Measurements from ENCODE around the gene CCDC102A.

CCDC102A gene

GRCh38 chr16:57541754-57542435, 5.5 kb upstream of the CCDC102A start:
- Histone ChIP-seq H3K27ac (ENCODE audit: low read depth, low read length) (no peak overlapping the region), H3K79me2 (ENCODE audit: control insufficient read depth, insufficient read depth, low read length) (no peaks in the 10 kb centered on the region), H3K4ac (ENCODE audit: low read depth, low read length) (no peak overlapping the region), H3K4me3 (ENCODE audit: low read length) (no peak overlapping the region), H4K5ac (ENCODE audit: low read length) (no peak overlapping the region), H2AK5ac (ENCODE audit: low read length) (no peak overlapping the region), H3K4me1 (ENCODE audit: control insufficient read depth, low read depth, low read length) (no peaks in the 10 kb centered on the region), H3K23ac (ENCODE audit: low read length) (no peak overlapping the region), H3K56ac (ENCODE audit: low read length) (no peak overlapping the region), H2BK5ac (ENCODE audit: low read length) (no peak overlapping the region), H4K8ac (ENCODE audit: low read depth, low read length) (no peak overlapping the region), H3K27me3 (ENCODE audit: insufficient read depth, low read length, poor library complexity) (no peaks in the 10 kb centered on the region), H3K79me1 (ENCODE audit: low read length) (no peaks in the 10 kb centered on the region), H3K9ac (ENCODE audit: low read length) (no peak overlapping the region), H2BK120ac (ENCODE audit: low read depth, low read length) (no peak overlapping the region), H3K36me3 (ENCODE audit: control insufficient read depth, insufficient read depth, low read length) (no peaks in the 10 kb centered on the region), H3K18ac (ENCODE audit: low read length) (no peak overlapping the region), H2BK15ac (replicated peaks; ENCODE audit: low read depth) (no peak overlapping the region), H3K4me2 (ENCODE audit: low read length) (no peak overlapping the region)
- no CpG with 5 or more reads among the region's 4 CpGs for WGBS (ENCODE audit: extremely low coverage, insufficient coverage, low lambda C conversion rate)
- no peak for DNase-seq

GRCh38 chr16:57540906-57541753, 4.8 kb upstream of the CCDC102A start:
- Histone ChIP-seq H3K79me1 (ENCODE audit: low read length) (no peaks in the 10 kb centered on the region), H4K8ac (ENCODE audit: low read depth, low read length) (no peak overlapping the region), H3K4me1 (ENCODE audit: control insufficient read depth, low read depth, low read length) (no peaks in the 10 kb centered on the region), H4K5ac (ENCODE audit: low read length) (no peak overlapping the region), H3K4ac (ENCODE audit: low read depth, low read length) (no peak overlapping the region), H3K56ac (ENCODE audit: low read length) (peak overlapping the region; percentile 25), H3K27ac (ENCODE audit: low read depth, low read length) (no peak overlapping the region), H3K9ac (ENCODE audit: low read length) (no peak overlapping the region), H2BK120ac (ENCODE audit: low read depth, low read length) (no peak overlapping the region), H3K18ac (ENCODE audit: low read length) (no peak overlapping the region), H2AK5ac (ENCODE audit: low read length) (no peak overlapping the region), H2BK5ac (ENCODE audit: low read length) (no peak overlapping the region), H3K79me2 (ENCODE audit: control insufficient read depth, insufficient read depth, low read length) (no peaks in the 10 kb centered on the region), H3K27me3 (ENCODE audit: insufficient read depth, low read length, poor library complexity) (no peaks in the 10 kb centered on the region), H3K36me3 (ENCODE audit: control insufficient read depth, insufficient read depth, low read length) (no peaks in the 10 kb centered on the region), H3K23ac (ENCODE audit: low read length) (no peak overlapping the region), H3K4me2 (ENCODE audit: low read length) (no peak overlapping the region), H3K4me3 (ENCODE audit: low read length) (no peak overlapping the region), H2BK15ac (replicated peaks; ENCODE audit: low read depth) (no peak overlapping the region)
- no peak for DNase-seq
- no CpG with 5 or more reads among the region's 12 CpGs for WGBS (ENCODE audit: extremely low coverage, insufficient coverage, low lambda C conversion rate)

GRCh38 chr16:57540387-57540786, 4.0 kb upstream of the CCDC102A start:
- no peak for DNase-seq
- no peak overlapping the region for H3K9ac ChIP-seq (ENCODE audit: low read length)
- no peak overlapping the region for H2BK15ac ChIP-seq (replicated peaks; ENCODE audit: low read depth)

GRCh38 chr16:57539072-57539796, 2.9 kb upstream of the CCDC102A start:
- no peaks in the 10 kb centered on the region for H3K79me2 ChIP-seq (ENCODE audit: control insufficient read depth, insufficient read depth, low read length)
- no peak overlapping the region for H3K4me2 ChIP-seq (ENCODE audit: low read length)
- no peaks in the 10 kb centered on the region for H3K36me3 ChIP-seq (ENCODE audit: control insufficient read depth, insufficient read depth, low read length)
- H3K27ac ChIP-seq (ENCODE audit: low read depth, low read length) = no peak overlapping the region
- H3K4ac ChIP-seq (ENCODE audit: low read depth, low read length) = no peak overlapping the region
- H3K23ac ChIP-seq (ENCODE audit: low read length) = no peak overlapping the region
- no peak overlapping the region for H3K4me3 ChIP-seq (ENCODE audit: low read length)
- H2BK5ac ChIP-seq (ENCODE audit: low read length) = no peak overlapping the region
- H3K27me3 ChIP-seq (ENCODE audit: insufficient read depth, low read length, poor library complexity) = no peaks in the 10 kb centered on the region
- no peaks in the 10 kb centered on the region for H3K79me1 ChIP-seq (ENCODE audit: low read length)
- H2AK5ac ChIP-seq (ENCODE audit: low read length) = no peak overlapping the region
- no CpG with 5 or more reads among the region's 10 CpGs for WGBS (ENCODE audit: extremely low coverage, insufficient coverage, low lambda C conversion rate)
- no peak overlapping the region for H3K56ac ChIP-seq (ENCODE audit: low read length)
- no peak overlapping the region for H2BK120ac ChIP-seq (ENCODE audit: low read depth, low read length)
- H4K5ac ChIP-seq (ENCODE audit: low read length) = no peak overlapping the region
- no peak overlapping the region for H4K8ac ChIP-seq (ENCODE audit: low read depth, low read length)
- no peak overlapping the region for H2BK15ac ChIP-seq (replicated peaks; ENCODE audit: low read depth)
- H3K18ac ChIP-seq (ENCODE audit: low read length) = no peak overlapping the region
- no peak overlapping the region for H3K9ac ChIP-seq (ENCODE audit: low read length)
- H3K4me1 ChIP-seq (ENCODE audit: control insufficient read depth, low read depth, low read length) = no peaks in the 10 kb centered on the region
- no peak for DNase-seq

More at GRCh38 chr16:57540387-57540786, 4.0 kb upstream of the CCDC102A start:
- Histone ChIP-seq H3K36me3 (ENCODE audit: control insufficient read depth, insufficient read depth, low read length) (no peaks in the 10 kb centered on the region), H2BK5ac (ENCODE audit: low read length) (no peak overlapping the region), H3K4me2 (ENCODE audit: low read length) (no peak overlapping the region), H3K27me3 (ENCODE audit: insufficient read depth, low read length, poor library complexity) (no peaks in the 10 kb centered on the region), H3K4ac (ENCODE audit: low read depth, low read length) (no peak overlapping the region), H3K4me3 (ENCODE audit: low read length) (no peak overlapping the region), H3K23ac (ENCODE audit: low read length) (no peak overlapping the region), H2AK5ac (ENCODE audit: low read length) (no peak overlapping the region), H3K79me2 (ENCODE audit: control insufficient read depth, insufficient read depth, low read length) (no peaks in the 10 kb centered on the region), H3K18ac (ENCODE audit: low read length) (no peak overlapping the region), H3K79me1 (ENCODE audit: low read length) (no peaks in the 10 kb centered on the region), H2BK120ac (ENCODE audit: low read depth, low read length) (no peak overlapping the region), H3K27ac (ENCODE audit: low read depth, low read length) (no peak overlapping the region), H3K4me1 (ENCODE audit: control insufficient read depth, low read depth, low read length) (no peaks in the 10 kb centered on the region), H4K5ac (ENCODE audit: low read length) (no peak overlapping the region), H3K56ac (ENCODE audit: low read length) (no peak overlapping the region), H4K8ac (ENCODE audit: low read depth, low read length) (no peak overlapping the region)
- no CpG with 5 or more reads among the region's 2 CpGs for WGBS (ENCODE audit: extremely low coverage, insufficient coverage, low lambda C conversion rate)

- Histone ChIP-seq H3K18ac (ENCODE audit: low read length) (no peak overlapping the region), H3K23ac (ENCODE audit: low read length) (no peak overlapping the region), H4K8ac (ENCODE audit: low read depth, low read length) (no peak overlapping the region), H3K79me1 (ENCODE audit: low read length) (no peaks in the 10 kb centered on the region), H3K4me1 (ENCODE audit: control insufficient read depth, low read depth, low read length) (no peaks in the 10 kb centered on the region), H3K79me2 (ENCODE audit: control insufficient read depth, insufficient read depth, low read length) (no peaks in the 10 kb centered on the region), H3K9ac (ENCODE audit: low read length) (no peak overlapping the region), H2BK5ac (ENCODE audit: low read length) (no peak overlapping the region), H2BK120ac (ENCODE audit: low read depth, low read length) (no peak overlapping the region), H3K4me2 (ENCODE audit: low read length) (no peak overlapping the region), H2AK5ac (ENCODE audit: low read length) (no peak overlapping the region), H3K4ac (ENCODE audit: low read depth, low read length) (no peak overlapping the region), H3K56ac (ENCODE audit: low read length) (no peak overlapping the region), H3K36me3 (ENCODE audit: control insufficient read depth, insufficient read depth, low read length) (no peaks in the 10 kb centered on the region), H3K27me3 (ENCODE audit: insufficient read depth, low read length, poor library complexity) (no peaks in the 10 kb centered on the region), H3K27ac (ENCODE audit: low read depth, low read length) (no peak overlapping the region), H2BK15ac (replicated peaks; ENCODE audit: low read depth) (no peak overlapping the region), H4K5ac (ENCODE audit: low read length) (no peak overlapping the region), H3K4me3 (ENCODE audit: low read length) (no peak overlapping the region)
- no peak for DNase-seq
- WGBS (ENCODE audit: extremely low coverage, insufficient coverage, low lambda C conversion rate) = no CpG with 5 or more reads among the region's 14 CpGs
These were observed 1.9 kb upstream of the CCDC102A start for GRCh38 chr16:57538235-57538721.
